NCI-H2107 treated with DMSO at 0.1 percent for 48 hours (cell line): ENCODE results near the gene AP1G2.
"Not testable (repeated sequence)": the region's sequence is repeated elsewhere in the genome, so short reads cannot be mapped to it uniquely, and the experiment has no call there.

Source experiments
- DNase-seq: peaks from one replicate; lab custom pipeline; 2025; ENCODE audit not compliant: unreplicated experiment; lab: John Stamatoyannopoulos, UW

Gene AP1G2

GRCh38 chr14:23567186-23568020 lies at the start of gene AP1G2:
Gene AP1G2 (minus strand): TSS chr14:23567791. CDS start chr14:23567314, 477 bp downstream.
- peak; percentile 88 for DNase-seq

- DNase-seq: no peak
Observed at GRCh38 chr14:23615856-23616255, 48.3 kb upstream of the AP1G2 start.

GRCh38 chr14:23614395-23614828 lies 46.8 kb upstream of the AP1G2 start:
- DNase-seq: no peak

- no peak for DNase-seq
Observed at GRCh38 chr14:23613242-23614070, 45.9 kb upstream of the AP1G2 start.

GRCh38 chr14:23612802-23613201 lies 45.2 kb upstream of the AP1G2 start:
- DNase-seq: no peak

- DNase-seq: no peak
Observed at GRCh38 chr14:23612354-23612732, 44.8 kb upstream of the AP1G2 start.

- DNase-seq: no peak
Observed at GRCh38 chr14:23610815-23611289, 43.3 kb upstream of the AP1G2 start.

- no peak for DNase-seq
Observed at GRCh38 chr14:23610090-23610814, 42.7 kb upstream of the AP1G2 start.

- DNase-seq: not testable (repeated sequence)
Observed at GRCh38 chr14:23609411-23610089, 42.0 kb upstream of the AP1G2 start.

- DNase-seq: no peak
Observed at GRCh38 chr14:23609001-23609400, 41.4 kb upstream of the AP1G2 start.

GRCh38 chr14:23608454-23608853 lies 40.9 kb upstream of the AP1G2 start:
- no peak for DNase-seq

- no peak for DNase-seq
Observed at GRCh38 chr14:23605931-23606585, 38.5 kb upstream of the AP1G2 start.

GRCh38 chr14:23604675-23605170 lies 37.1 kb upstream of the AP1G2 start:
- no peak for DNase-seq

- DNase-seq: no peak
Observed at GRCh38 chr14:23604148-23604547, 36.6 kb upstream of the AP1G2 start.

- no peak for DNase-seq
Observed at GRCh38 chr14:23603103-23603502, 35.5 kb upstream of the AP1G2 start.

- DNase-seq: no peak
Observed at GRCh38 chr14:23602181-23603095, 34.8 kb upstream of the AP1G2 start.

GRCh38 chr14:23601845-23602180 lies 34.2 kb upstream of the AP1G2 start:
- no peak for DNase-seq

GRCh38 chr14:23601424-23601823 lies 33.8 kb upstream of the AP1G2 start:
- DNase-seq: no peak

GRCh38 chr14:23600806-23601205 lies 33.2 kb upstream of the AP1G2 start:
- DNase-seq: no peak
